ENCODE results near the gene FCN1.

The FCN1 gene

GRCh38 chr9:134937164-134937555 lies 19.4 kb upstream of the FCN1 start:
- no peak for DNase-seq (ENCODE audit: low spot score)

DNA sequence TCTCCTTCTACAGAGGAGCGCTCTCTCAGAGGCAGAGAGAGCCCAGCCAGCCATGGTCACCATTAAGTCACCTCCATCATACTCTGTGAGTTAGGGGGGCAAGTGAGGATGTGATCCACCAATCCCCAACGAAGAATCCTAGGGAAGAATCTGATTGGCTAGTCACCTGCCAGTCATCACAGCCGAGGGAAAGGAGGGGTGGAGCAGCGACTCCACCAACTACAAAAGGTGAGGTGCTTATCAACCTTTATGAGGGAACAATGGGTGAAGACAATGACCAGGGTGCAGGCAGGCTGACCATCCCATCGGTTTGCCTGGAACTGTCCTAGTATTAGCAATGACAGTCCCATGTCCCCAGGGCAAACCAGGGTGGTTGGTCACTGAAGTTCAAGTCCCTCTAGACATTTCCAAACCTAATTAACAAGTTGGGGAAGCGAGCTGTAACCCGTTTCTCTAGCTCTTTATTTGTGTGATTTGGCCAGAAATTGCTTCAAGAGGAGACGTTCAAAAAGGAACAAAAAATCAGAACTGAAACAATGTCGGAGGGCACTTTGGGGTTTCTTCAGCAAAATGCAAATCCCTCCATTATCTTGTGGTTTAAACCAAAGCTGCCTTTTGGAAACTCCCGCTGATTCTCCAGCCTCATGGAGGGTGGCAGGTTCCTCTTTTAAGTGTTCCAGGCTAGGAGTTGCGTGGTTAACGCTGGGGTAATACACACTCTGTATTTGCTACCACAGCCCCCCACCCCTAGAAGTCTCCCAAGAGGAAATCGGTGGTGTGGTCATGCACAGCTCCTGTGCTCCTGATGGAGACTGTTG lies 18.8 kb upstream of the FCN1 start:
- DNase-seq (ENCODE audit: low spot score) = no peak

- no peak for DNase-seq (ENCODE audit: low spot score)
These were observed 18.1 kb upstream of the FCN1 start for GRCh38 chr9:134935701-134936345.

DNA sequence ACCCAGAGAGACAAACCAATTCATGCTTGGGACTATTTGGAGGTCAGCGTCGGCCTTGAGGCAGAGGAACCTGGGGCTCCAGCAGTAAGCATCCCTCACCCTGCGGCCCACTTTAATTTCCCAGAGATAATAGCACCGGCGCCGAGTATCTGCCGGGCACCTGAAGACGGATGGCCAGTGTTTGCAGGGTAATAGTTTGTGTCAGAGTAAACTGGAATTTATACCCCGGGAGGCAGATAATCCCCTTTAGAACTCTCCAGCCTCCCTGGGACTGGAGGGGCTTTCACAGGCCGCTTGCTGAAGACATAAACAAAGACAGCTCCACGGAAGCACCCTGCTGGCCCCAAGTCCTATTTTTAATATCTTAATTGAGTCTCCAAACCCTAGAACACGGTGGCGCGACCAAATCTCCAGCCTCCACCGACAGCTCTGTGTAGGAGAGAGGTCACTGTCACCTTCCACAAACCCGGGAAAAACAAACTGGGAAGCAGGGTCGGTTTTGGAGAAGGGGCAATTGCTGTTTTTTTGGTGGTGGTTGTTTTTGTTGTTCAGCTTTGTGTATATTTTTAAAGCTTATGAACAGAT lies 17.4 kb upstream of the FCN1 start:
- DNase-seq (ENCODE audit: low spot score) = no peak

- no peak for DNase-seq (ENCODE audit: low spot score)
These were observed 15.5 kb upstream of the FCN1 start for GRCh38 chr9:134933076-134933659.

- no peak for DNase-seq (ENCODE audit: low spot score)
These were observed 14.9 kb upstream of the FCN1 start for GRCh38 chr9:134932606-134933005.

- DNase-seq (ENCODE audit: low spot score) = no peak
These were observed 14.5 kb upstream of the FCN1 start for GRCh38 chr9:134932171-134932570.

DNA sequence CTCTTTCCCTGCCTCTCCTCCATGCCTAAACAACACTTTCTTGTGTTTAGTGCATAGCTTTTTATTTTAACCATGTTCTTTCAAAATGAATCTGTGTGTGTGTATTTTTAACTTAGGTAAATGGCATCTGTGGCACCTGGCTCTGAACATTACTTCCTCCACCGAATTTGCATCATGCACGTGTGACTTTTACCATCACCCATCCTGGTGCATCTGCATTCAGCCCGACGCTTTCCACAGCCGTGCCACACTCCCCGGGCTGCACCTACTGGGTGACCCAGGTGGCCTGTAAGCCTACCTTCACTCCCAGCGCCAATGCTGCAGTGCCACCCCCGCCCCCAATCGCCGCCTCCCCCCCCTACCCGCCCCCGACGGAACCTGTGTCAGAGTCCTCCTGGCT lies 12.7 kb upstream of the FCN1 start:
- no peak for DNase-seq (ENCODE audit: low spot score)

- DNase-seq (ENCODE audit: low spot score) = no peak
These were observed 11.8 kb upstream of the FCN1 start for GRCh38 chr9:134929193-134930158.

GRCh38 chr9:134928436-134929192 lies 10.9 kb upstream of the FCN1 start:
- no peak for DNase-seq (ENCODE audit: low spot score)

- no peak for DNase-seq (ENCODE audit: low spot score)
These were observed 7.3 kb upstream of the FCN1 start for GRCh38 chr9:134925011-134925511.

GRCh38 chr9:134923466-134923865 lies 5.8 kb upstream of the FCN1 start:
- no peak for DNase-seq (ENCODE audit: low spot score)

- DNase-seq (ENCODE audit: low spot score) = no peak
These were observed 5.2 kb upstream of the FCN1 start for GRCh38 chr9:134922932-134923240.

DNA sequence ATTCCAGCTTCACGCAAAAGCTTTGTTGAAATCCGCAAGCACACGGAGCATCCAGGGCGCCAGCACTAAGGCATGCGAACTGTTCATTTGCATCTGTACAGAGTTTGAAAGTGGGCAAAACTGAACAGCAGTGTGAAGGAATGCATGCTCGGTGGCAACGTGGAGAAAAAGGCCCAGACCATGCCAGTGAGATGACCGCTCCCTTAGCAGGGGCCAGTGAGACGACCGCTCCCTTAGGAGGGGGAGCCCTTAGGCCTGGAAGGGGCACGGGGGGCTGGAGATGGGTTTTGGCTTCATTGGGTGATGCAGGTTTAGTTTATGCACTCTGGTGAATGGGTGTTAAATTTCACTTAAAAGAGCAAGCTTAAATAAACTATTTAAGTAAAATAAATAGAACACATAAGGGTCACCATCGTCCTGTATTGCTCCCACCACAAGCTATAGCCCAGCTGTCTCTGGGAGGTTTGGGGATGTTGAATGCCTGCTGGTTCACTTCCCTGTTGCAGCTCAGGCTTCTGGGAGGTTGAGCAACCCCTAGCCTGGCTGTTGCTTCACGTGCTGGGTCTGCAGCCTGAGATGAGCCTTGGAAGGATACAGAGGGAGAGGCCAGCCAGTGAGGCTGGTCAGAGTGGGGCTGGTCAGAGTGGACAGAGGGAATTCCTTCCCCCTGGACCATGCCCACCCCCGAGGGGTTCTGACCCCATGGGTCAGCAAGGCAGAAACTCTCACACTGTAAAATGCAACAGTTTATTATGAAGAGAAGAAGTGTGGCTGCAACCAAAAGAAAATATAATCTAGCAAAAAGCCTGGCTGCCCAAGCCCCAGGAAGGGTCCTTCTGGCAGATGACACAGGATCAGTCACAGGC lies 4.6 kb upstream of the FCN1 start:
- DNase-seq (ENCODE audit: low spot score) = peak; percentile 25

DNA sequence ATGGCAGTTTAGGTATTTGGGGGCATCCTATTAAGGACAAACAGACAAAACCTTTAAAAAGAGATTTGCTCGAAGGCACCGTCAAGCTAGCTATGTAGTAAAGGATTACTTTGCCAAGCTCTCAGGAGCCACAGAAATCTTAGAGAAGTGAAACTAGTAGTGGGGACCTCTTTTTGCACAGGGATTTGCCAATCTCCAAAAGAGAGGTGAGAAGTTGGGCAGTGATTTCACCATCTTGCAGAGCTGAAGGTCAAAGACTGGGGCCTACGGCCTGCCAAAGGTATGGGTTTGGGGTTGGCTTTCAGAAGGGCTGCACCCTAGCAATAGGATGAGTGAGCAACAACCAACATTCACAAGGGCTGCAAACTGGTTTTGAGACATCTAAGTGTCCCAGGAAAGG lies 1.6 kb upstream of the FCN1 start:
- no peak for DNase-seq (ENCODE audit: low spot score)

DNA sequence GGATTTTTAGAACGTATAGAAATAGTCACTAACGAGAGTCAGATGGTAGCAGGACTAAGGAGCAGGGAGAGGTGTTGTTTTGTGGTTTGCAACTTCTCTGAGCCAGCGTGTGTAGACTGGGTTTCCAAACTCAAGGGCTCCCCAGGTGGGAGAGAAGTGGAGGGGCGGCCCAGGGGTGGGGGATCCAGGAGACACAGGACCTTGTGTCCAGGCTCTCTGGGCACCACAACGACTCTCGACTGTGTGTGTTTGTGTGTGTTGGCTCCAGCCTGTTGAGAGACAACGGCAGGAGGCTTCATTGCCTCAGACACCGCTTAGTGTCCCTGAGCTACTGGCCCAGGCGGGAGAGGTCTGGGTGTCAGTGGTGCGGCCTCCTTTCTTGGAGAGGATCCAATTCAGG lies 934 bp upstream of the FCN1 start:
- no peak for DNase-seq (ENCODE audit: low spot score)

DNA sequence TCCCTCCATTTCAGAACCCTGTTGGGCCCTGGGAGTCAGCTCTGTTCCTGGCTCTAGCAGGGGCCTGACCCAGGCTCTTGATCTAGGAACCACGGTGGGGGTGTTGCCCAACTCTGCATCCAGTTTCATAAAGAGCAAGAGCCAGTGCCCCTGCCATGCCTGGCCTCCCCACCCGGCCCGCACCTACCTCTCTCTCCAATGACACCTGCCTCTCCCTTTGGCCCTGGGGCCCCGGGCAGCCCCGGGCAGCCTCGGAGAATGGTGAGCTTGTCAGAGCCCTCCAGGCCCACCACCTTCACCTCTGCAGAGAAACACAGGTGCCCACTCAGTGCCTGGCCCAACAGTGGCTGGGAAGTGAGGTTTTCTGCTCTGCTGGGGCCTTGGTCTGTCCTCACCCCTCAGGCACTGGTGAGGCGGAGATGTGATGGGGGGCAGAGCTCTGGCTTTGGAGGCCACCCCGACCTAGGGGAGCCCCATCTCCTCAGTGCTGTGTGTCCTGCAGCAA lies 1.5 kb downstream of the FCN1 start:
- DNase-seq (ENCODE audit: low spot score) = peak; percentile 36

- DNase-seq (ENCODE audit: low spot score) = peak; percentile 38
These were observed 2.4 kb downstream of the FCN1 start for GRCh38 chr9:134915046-134915985.

- DNase-seq (ENCODE audit: low spot score) = peak; percentile 32
These were observed 3.2 kb downstream of the FCN1 start for GRCh38 chr9:134914501-134914834.
